ENCODE data around the gene UVRAG. TPM values are rescaled to one million over a fixed set of nuclear protein-coding genes. Genes with fewer than 3 reads are reported as not detected.

The UVRAG gene
- 10 to 100 TPM; 23.3 to 72.3 (median 28.5) TPM for total RNA-seq

DNA sequence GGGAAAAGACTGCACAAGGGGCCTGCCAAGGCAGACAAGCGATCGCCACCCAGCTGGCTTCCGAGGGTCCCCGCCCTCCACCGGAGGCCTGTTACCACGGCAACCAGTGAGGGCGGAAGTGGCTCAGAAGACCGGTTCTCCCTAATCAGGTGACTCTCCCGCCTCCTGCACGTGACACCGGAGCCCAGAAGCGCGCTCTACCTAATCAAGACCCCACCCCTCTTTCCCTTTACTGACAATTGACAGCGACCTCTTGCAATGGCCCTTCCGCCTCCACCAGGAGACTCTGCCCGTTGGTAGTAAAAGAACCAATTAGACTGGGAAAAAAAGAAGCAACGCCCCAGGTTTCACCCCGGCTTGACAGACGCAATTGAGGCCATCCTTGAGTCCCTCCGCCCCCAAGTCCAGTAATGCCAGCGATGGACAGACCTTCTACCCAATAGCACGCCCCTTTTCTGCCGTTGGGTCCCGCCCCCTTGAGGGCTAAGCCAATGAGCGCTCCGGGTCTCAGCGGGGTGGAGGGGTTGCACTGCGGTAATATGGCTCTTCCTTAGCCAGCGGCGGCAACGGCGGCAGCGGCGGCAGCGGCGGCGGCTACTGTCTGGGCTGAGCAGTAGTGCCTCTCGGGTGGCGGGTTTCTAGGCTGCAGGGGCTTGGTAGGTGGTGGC lies at the start of gene UVRAG:
UVRAG (plus strand) TSS at position 534 of the 668 bp plus-strand sequence. CDS start 198 bp downstream, outside the sequence.
- no peaks in the 10 kb centered on the region for H3K36me3 ChIP-seq
- peak within 1 kb of the TSS; percentile 88 to 99 (median 94) for H3K27ac ChIP-seq
- peaks cover 20 to 46% (median 44%) of the 10 kb centered on the region in 4 donors for H3K4me1 ChIP-seq
- WGBS, 2 donors: 0 to 1% methylated on average over 6 to 38 of the region's 39 CpGs
- H3K27me3 ChIP-seq: no peaks in the 10 kb centered on the region
- peak; percentile 96 to 98 for DNase-seq
- peak; percentile 98 to 99 for ATAC-seq (ENCODE audit: low FRiP score in 2 of 2)
- H3K4me3 ChIP-seq: peak within 1 kb of the TSS; percentile 62 to 99 (median 82)
- TF ChIP-seq EP300 (IDR thresholded peaks at IDR 0.05): no peak
- peak in 3 of 4 donors; percentile 81 to 96 (median 94) for TF ChIP-seq POLR2A (IDR thresholded peaks at IDR 0.05)
- TF ChIP-seq, protein P1, sequence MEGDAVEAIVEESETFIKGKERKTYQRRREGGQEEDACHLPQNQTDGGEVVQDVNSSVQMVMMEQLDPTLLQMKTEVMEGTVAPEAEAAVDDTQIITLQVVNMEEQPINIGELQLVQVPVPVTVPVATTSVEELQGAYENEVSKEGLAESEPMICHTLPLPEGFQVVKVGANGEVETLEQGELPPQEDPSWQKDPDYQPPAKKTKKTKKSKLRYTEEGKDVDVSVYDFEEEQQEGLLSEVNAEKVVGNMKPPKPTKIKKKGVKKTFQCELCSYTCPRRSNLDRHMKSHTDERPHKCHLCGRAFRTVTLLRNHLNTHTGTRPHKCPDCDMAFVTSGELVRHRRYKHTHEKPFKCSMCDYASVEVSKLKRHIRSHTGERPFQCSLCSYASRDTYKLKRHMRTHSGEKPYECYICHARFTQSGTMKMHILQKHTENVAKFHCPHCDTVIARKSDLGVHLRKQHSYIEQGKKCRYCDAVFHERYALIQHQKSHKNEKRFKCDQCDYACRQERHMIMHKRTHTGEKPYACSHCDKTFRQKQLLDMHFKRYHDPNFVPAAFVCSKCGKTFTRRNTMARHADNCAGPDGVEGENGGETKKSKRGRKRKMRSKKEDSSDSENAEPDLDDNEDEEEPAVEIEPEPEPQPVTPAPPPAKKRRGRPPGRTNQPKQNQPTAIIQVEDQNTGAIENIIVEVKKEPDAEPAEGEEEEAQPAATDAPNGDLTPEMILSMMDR (IDR thresholded peaks at IDR 0.05): peak in 4 of 6 experiments; percentile 20 to 69 (median 34)
- peak; percentile 62 to 92 for TF ChIP-seq POLR2AphosphoS5 (IDR thresholded peaks at IDR 0.05)
- no peaks in the 10 kb centered on the region for H3K9me3 ChIP-seq

DNA sequence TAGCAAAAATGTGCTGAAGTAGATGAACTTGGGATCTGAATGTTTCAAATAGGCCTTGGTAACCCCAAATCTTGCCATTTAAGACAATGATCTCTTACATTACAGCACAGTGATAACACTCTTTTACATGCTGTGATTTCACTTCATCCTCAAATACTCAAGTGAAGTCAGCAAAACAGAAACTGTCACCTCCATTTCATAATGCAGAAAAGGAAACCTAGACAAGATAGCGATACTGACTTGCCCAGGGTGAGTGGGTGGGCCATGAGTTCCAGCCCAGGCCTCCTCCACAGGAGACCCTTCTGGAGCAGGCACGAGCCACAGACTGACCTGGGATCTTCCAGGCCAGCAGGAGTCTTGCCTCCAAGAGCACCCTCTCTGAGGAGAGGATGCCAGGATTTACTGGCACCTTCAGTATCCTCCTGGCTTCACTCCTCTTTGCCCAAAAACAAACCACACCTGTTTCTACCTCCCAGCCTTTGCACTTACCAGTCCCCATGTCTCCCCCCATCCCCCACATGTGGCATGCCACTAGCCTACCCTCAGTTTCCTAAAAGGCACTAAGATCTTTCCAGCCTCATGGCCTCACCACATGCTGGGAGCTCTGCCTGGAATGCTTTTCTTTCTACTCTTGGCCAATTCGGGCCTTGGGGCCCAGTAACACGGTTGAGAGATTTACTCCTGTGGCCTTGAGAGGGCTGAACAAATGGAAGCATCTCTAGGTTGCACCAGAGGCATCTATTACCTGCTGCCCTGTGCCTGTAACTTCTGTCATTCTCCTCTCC lies 48.4 kb upstream of the UVRAG start:
- Histone ChIP-seq H3K4me1 (peaks cover 13 to 57% (median 39%) of the 10 kb centered on the region in 4 donors), H3K36me3 (no peaks in the 10 kb centered on the region), H3K27me3 (peaks cover 0 to 10% (median 0%) of the 10 kb centered on the region in 4 donors), H3K27ac (no peak overlapping the region), H3K4me3 (no peak overlapping the region), H3K9me3 (no peaks in the 10 kb centered on the region)
- no peak for TF ChIP-seq EP300 (IDR thresholded peaks at IDR 0.05)
- 77 to 79% methylated on average over 4 of the region's 4 CpGs for WGBS, 2 donors
- ATAC-seq (ENCODE audit: low FRiP score in 2 of 2): no peak
- DNase-seq: no peak

DNA sequence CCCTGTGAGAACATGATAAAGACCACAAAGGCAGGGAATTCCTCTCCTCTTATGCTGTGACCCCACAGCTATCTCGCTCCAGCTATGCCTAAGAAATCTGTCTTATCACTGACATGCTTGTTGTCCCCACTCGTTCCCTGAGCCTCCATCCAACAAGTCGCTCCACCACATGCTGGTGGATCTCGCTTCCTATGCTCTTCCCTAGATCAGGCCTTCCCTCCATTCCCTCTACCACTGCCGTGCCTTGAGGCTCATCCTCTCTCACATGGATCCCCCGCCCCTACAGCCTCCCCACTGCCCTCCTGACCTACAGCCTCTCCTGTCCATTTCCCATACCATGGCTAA lies 47.8 kb upstream of the UVRAG start:
- no peak overlapping the region for H3K4me3 ChIP-seq
- TF ChIP-seq EP300 (IDR thresholded peaks at IDR 0.05) (no peak), POLR2A (IDR thresholded peaks at IDR 0.05) (no peak), POLR2AphosphoS5 (IDR thresholded peaks at IDR 0.05) (no peak)
- TF ChIP-seq, protein P1 (IDR thresholded peaks at IDR 0.05): no peak
- H3K9me3 ChIP-seq: no peaks in the 10 kb centered on the region
- peaks cover 0 to 10% (median 0%) of the 10 kb centered on the region in 4 donors for H3K27me3 ChIP-seq
- ATAC-seq (ENCODE audit: low FRiP score in 2 of 2): no peak
- peaks cover 16 to 53% (median 41%) of the 10 kb centered on the region in 4 donors for H3K4me1 ChIP-seq
- no peak for DNase-seq
- no peaks in the 10 kb centered on the region for H3K36me3 ChIP-seq
- WGBS, 2 donors: 90 to 95% methylated on average over 6 of the region's 6 CpGs
- H3K27ac ChIP-seq: no peak overlapping the region

DNA sequence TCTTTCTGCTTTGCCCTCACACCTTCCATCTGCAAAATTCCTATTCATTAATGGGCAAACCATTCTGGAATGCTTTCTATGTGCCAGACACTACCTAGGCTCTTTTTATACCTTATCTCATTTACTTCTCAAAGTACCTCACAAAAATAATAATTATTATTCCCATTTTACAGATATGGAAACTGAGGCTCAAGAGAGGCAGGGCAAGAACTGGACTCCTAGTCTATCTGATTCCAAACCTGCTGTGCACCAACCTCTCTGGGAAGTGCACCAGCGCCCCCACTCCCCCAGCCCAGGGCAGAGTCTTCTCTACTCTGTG lies 47.3 kb upstream of the UVRAG start:
- Histone ChIP-seq H3K4me3 (peak overlapping the region in 2 of 4 donors; percentile 50 to 57), H3K9me3 (no peaks in the 10 kb centered on the region), H3K27me3 (peaks cover 0 to 10% (median 0%) of the 10 kb centered on the region in 4 donors), H3K36me3 (no peaks in the 10 kb centered on the region), H3K4me1 (peaks cover 16 to 48% (median 37%) of the 10 kb centered on the region in 4 donors), H3K27ac (no peak overlapping the region)
- TF ChIP-seq EP300 (IDR thresholded peaks at IDR 0.05): no peak
- TF ChIP-seq POLR2A (IDR thresholded peaks at IDR 0.05): no peak
- TF ChIP-seq POLR2AphosphoS5 (IDR thresholded peaks at IDR 0.05): no peak
- TF ChIP-seq, protein P1 (IDR thresholded peaks at IDR 0.05): no peak
- DNase-seq (no peak), ATAC-seq (ENCODE audit: low FRiP score in 2 of 2) (no peak)
- 27 to 41% methylated on average over 1 of the region's 1 CpG for WGBS, 2 donors

DNA sequence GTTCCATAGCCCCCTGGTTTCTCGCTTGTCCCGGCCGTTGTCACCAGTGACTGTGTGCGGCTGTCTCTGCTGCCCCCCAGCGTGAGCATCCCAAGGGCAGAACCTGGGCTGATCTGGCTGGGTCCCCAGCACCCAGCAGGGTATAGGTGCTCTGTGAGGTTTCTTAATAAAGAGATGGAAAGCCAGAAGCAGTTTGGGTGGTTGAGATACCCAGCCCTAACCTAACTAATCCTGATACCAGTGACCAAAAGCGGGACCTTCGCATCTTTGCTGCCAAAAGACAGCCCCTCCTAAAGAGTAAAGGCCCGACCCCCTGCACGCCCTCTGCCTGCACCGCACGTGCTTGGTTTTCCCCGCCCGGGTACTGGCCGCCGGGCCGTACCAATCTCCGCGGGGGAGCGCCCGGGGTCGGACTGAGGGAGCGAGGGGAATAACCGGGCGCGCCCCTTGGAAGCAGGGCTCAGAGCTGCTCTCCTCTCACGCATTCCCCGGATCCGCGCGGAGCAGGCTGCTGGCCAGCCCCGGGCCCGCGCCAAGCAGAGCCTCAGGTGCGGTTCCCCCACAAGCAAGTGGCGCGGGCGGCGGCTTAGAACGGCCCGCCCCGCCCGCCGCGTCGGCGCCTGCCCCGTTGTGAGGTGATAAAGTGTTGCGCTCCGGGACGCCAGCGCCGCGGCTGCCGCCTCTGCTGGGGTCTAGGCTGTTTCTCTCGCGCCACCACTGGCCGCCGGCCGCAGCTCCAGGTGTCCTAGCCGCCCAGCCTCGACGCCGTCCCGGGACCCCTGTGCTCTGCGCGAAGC lies 46.7 kb upstream of the UVRAG start, which contains the start of gene DGAT2:
DGAT2 (plus strand) TSS at position 667 of the 797 bp plus-strand sequence. CDS start 214 bp downstream, outside the sequence.
- DNase-seq (peak; percentile 79 to 97), ATAC-seq (ENCODE audit: low FRiP score in 2 of 2) (peak; percentile 70 to 92)
- 3 to 33% methylated on average over 2 to 55 of the region's 66 CpGs for WGBS, 2 donors
- Histone ChIP-seq H3K9me3 (no peaks in the 10 kb centered on the region), H3K4me3 (peak within 1 kb of the TSS; percentile 38 to 57 (median 46)), H3K27me3 (peaks cover 0 to 10% (median 0%) of the 10 kb centered on the region in 4 donors), H3K27ac (peak within 1 kb of the TSS; percentile 31 to 85 (median 58)), H3K4me1 (peaks cover 16 to 45% (median 32%) of the 10 kb centered on the region in 4 donors), H3K36me3 (no peaks in the 10 kb centered on the region)
- TF ChIP-seq, protein P1 (IDR thresholded peaks at IDR 0.05): peak in 4 of 6 experiments; percentile 3 to 39 (median 25)
- TF ChIP-seq POLR2A (IDR thresholded peaks at IDR 0.05) (peak in 2 of 4 donors; percentile 44 to 65), POLR2AphosphoS5 (IDR thresholded peaks at IDR 0.05) (peak; percentile 6 to 51), EP300 (IDR thresholded peaks at IDR 0.05) (no peak)

All from upper lobe of left lung (tissue), 6 donors.